Fibroblast of the aortic adventitia (primary cell): ENCODE results near the gene ABHD8. TPM values are rescaled to one million over a fixed set of nuclear protein-coding genes. Genes with fewer than 3 reads are reported as not detected.

Experiments
- DNase-seq: peaks from one replicate; pipeline ENCODE4 v3.0.0-alpha.2; 2010; ENCODE audit warnings: low read depth
- H3K4me3 ChIP-seq: 2 replicates; pipeline ENCODE4 v1.5.1; 2011; ENCODE audit warnings: low read depth, mild to moderate bottlenecking, control low read depth, low read length, moderate library complexity
- total RNA-seq: library from RNA; depleted of rRNA; stranded (reverse); fragments of >200 nt; gene quantifications from 2 replicates; pipeline ENCODE4 v1.2.3, GENCODE V29; 2012; ENCODE audit warnings: low replicate concordance
- TF ChIP-seq, protein P1 (sequence below): IDR thresholded peaks from 2 replicates; pipeline ENCODE4 v1.5.1; 2011; ENCODE audit warnings: mild to moderate bottlenecking, low read length, control low read depth, inconsistent platforms; ENCODE audit not compliant: insufficient read depth

ABHD8 gene
- total RNA-seq, 1 donor = 12.5 TPM

DNA sequence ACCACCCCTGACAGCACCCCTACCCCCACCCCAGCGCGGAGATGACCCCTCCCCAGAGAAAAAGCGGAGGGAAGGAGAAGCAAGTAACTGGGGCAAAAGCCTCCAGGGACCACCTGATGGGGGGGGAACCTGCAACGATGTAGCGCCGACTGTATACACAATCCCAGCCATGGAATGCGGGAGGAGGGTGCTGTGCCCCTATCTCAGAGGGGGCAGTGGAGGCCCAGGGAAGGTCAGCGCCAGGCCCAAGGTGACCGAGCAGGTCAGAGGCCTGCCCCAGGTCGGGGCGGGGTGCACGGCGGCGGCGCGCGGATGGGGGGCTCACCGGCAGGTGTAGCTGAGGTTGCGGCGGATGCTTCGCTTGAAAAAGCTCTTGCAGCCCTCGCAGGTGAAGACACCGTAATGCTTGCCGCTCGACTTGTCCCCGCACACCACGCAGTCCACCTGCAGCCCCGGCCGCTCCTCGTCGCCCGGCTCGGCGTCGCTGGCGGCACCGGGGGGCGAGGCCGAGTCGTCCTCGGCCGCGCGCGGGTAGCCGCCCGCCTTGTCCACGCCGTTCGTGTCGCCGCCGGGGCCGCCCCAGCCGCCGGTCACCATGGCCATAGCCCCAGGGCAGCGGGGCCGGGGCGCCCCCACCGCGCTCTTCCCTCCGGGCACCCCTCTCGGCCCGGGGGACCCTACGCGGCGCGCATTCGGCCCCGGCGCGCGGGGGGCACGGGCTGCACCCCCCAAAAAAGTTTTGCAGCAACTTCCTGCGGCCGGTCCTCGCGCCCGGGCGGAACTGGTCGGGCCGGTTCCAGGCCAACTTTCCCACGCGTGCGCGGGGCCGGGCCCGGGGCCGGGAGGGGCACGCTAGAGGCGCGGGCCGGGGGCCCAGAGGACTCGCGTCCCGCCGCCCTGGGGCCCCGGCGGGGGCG, 58.3 kb downstream of the ABHD8 start:
- TF ChIP-seq, protein P1, sequence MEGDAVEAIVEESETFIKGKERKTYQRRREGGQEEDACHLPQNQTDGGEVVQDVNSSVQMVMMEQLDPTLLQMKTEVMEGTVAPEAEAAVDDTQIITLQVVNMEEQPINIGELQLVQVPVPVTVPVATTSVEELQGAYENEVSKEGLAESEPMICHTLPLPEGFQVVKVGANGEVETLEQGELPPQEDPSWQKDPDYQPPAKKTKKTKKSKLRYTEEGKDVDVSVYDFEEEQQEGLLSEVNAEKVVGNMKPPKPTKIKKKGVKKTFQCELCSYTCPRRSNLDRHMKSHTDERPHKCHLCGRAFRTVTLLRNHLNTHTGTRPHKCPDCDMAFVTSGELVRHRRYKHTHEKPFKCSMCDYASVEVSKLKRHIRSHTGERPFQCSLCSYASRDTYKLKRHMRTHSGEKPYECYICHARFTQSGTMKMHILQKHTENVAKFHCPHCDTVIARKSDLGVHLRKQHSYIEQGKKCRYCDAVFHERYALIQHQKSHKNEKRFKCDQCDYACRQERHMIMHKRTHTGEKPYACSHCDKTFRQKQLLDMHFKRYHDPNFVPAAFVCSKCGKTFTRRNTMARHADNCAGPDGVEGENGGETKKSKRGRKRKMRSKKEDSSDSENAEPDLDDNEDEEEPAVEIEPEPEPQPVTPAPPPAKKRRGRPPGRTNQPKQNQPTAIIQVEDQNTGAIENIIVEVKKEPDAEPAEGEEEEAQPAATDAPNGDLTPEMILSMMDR = no peak
- peak overlapping the region; percentile 90 for H3K4me3 ChIP-seq
- DNase-seq = no peak

DNA sequence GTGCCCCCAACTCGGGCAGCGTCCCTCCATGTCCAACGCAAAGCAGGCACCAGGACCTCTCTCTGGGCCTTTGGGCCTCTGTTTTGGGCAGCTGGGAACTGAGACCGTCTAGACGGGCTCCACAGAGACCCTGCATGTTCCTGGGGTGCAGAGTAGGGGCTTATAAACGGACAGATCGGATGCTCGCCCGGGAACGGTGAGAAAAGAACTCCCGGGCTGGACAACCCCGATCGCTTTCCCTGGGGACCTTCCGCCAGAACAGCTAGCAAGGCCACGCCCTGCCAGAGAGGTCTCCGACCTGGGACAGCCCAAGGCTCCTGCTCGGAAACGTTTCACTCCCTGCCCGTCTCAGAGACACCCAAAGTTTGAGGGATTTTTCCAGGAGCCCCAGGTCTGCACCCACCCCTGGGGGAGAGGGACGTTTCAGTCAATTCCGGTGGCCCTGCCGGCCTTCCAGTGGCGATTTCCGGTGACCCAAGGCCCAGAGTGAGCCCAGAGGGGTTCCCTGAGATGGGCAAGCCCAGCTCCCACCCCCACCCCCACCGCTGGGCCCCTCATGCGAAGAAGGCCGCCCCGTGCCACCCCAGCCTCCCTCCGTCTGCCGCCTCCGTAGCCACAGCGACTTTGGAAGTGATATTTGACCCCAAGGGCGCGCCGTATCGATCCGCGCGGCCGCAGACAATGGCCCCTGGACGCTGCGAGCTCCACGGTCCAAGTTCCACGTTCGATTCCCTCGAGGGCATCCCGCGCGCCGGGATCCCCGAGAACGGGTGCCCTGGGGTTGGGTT, 59.2 kb downstream of the ABHD8 start:
- TF ChIP-seq, protein P1 = no peak
- peak; percentile 50 for DNase-seq
- H3K4me3 ChIP-seq = peak overlapping the region; percentile 90

DNA sequence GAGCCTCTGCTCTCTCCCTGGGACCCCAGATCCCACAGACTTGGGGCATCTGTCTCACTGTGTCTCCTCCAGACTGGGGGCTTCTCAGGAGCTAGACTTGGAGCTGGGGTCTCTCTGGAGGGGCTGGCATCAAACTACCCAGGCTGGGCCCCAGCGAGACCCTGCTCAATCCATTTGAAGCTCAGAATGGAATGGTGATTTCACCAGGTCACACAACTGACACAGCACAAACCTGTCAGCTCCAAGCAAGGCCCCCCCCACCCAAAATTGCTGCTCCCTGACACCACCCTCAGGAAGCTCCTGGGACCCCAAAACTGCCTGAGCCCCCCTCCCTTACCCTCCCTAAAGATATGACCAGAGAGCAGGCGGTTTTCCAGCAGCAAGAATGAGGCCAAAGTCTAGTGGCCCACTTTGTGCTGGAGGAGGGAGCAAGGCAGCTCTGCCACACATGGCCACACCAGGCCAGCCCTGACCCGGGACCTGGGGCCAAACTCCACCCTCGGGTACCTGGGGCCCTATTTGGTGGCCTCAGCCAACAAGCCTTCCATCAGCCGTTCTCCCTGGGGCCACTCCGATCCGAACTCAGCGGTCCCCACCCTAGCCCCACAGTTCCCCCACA, 59.9 kb downstream of the ABHD8 start:
- no peak for DNase-seq
- TF ChIP-seq, protein P1 = no peak
- H3K4me3 ChIP-seq = peak overlapping the region; percentile 90

DNA sequence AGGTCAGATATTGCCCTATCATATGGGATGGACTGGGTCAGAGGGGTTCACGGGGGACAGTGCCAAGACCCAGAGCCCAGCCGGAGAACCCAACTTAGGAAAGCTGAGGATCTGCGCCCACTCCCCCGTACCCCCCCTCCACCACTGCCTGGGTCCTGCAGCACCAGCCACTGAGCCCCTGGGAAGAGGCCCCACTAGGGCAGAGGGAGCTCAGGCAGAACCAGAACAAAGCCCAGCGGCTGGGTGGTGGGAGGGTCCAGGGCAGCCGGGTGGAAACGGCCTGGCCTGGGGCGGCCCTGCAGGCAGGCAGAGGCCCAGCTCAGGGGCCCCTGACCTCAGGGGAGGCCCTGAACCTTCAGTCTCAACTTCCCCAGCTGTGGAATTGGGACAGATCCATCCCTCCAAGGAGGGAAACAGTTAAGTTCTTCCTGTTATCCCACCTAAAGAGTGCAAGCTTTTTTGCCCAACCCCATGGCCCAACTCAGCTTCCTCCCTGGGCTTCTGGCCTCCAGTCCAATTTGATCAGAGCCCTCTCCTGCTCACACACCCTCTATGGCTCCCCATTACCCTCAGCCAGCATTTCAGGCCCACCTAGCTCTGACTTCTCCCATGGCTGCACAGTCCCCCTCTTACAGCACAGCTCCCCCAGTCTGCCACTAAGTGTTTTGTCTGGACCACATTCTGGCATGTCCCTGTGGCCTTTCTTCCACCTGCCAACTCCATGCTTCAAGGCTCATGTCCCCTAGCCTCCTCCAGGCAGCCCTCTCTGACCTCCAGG, 60.6 kb downstream of the ABHD8 start:
- TF ChIP-seq, protein P1 = no peak
- DNase-seq = no peak
- peak overlapping the region; percentile 90 for H3K4me3 ChIP-seq

Other genes starting within 250 kb of the ABHD8 start
- 0.33 and 5.2 TPM in 2 replicates for gene HAUS8, start 228.0 kb downstream of the ABHD8 start, total RNA-seq
- gene MYO9B, start 227.6 kb downstream of the ABHD8 start, total RNA-seq = 58.9 and 103 TPM in 2 replicates
- gene USE1, start 88.1 kb downstream of the ABHD8 start, total RNA-seq = 23.8 and 27.8 TPM in 2 replicates
- 3.9 and 19.7 TPM in 2 replicates for gene OCEL1, start 77.2 kb downstream of the ABHD8 start, total RNA-seq
- gene NR2F6, start 57.5 kb downstream of the ABHD8 start, total RNA-seq = 23.7 and 27.9 TPM in 2 replicates
- not detected in 2 replicates for gene USHBP1, start 38.7 kb downstream of the ABHD8 start, total RNA-seq
- gene BABAM1, start 36.0 kb downstream of the ABHD8 start, total RNA-seq = 59.3 and 72.1 TPM in 2 replicates
- gene ANKLE1, start 21.5 kb downstream of the ABHD8 start, total RNA-seq = 0.09 and 0.41 TPM in 2 replicates
- 22.7 and 34.3 TPM in 2 replicates for gene MRPL34, start 2.4 kb upstream of the ABHD8 start, total RNA-seq
- gene DDA1, start 6.1 kb upstream of the ABHD8 start, total RNA-seq = 2.9 and 20.2 TPM in 2 replicates
- gene ANO8, start 31.4 kb upstream of the ABHD8 start, total RNA-seq = 3.1 and 6.1 TPM in 2 replicates
- 12.1 and 21.1 TPM in 2 replicates for gene GTPBP3, start 34.1 kb upstream of the ABHD8 start, total RNA-seq
- 0.09 TPM in 1 of 2 replicates, not detected in the other for gene PLVAP, start 73.9 kb upstream of the ABHD8 start, total RNA-seq
- not detected in 2 replicates for gene CCDC194, start 90.8 kb upstream of the ABHD8 start, total RNA-seq
- 9.8 and 48.1 TPM in 2 replicates for gene BST2, start 102.2 kb upstream of the ABHD8 start, total RNA-seq
- gene MVB12A, start 116.6 kb upstream of the ABHD8 start, total RNA-seq = 44.7 and 47.5 TPM in 2 replicates
- gene TMEM221, start 145.2 kb upstream of the ABHD8 start, total RNA-seq = not detected in 2 replicates
- not detected in 2 replicates for gene NXNL1, start 157.5 kb upstream of the ABHD8 start, total RNA-seq
- 11.4 and 42.0 TPM in 2 replicates for gene SLC27A1, start 167.1 kb upstream of the ABHD8 start, total RNA-seq
- gene PGLS, start 208.2 kb upstream of the ABHD8 start, total RNA-seq = 91.6 and 148 TPM in 2 replicates